ACHN (cell line): ENCODE results near the gene CYP46A1.

Experiments used
- DNase-seq: peaks from one replicate; pipeline ENCODE4 v3.0.0-alpha.2; 2015
- in situ Hi-C: cut with HindIII; loops from 2 replicates; pipeline ENCODE4 v1.10.0; 2017; ENCODE audit warnings: low sequenced_read_pairs, low pct_ligation_motif_present, low pct_unique_long_range_greater_than_20kb

The CYP46A1 gene

DNA sequence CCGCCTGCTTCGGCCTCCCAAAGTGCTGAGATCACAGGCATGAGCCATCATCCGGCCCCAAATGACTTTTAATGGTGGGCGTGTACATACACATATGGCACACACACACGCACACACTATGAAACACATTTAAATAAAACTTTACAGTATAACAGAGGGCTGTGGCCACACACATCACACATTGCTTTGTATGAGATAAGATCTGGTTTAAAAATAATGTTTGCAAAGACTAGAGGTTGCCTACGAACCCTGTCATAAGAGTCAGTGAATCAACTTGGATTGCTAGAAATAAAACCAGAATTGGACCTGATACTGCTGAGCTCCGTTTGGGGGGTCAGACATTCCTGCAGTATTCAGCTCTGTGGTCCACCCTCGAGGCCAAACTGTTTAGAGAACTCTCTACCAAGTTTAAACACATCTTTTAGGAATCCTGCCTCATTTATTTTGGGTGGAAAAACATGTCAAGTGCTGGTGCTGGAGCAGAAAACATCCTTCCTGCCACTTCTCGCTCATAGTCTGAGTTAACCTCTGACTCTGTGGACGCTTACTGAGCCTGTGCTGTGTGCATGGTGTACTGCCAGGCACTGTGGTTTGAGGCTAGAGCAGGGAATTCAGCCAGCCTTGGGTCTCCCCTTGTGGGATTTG lies 61.3 kb downstream of the CYP46A1 start:
- in situ Hi-C loops: no loop called here
- no peak for DNase-seq

DNA sequence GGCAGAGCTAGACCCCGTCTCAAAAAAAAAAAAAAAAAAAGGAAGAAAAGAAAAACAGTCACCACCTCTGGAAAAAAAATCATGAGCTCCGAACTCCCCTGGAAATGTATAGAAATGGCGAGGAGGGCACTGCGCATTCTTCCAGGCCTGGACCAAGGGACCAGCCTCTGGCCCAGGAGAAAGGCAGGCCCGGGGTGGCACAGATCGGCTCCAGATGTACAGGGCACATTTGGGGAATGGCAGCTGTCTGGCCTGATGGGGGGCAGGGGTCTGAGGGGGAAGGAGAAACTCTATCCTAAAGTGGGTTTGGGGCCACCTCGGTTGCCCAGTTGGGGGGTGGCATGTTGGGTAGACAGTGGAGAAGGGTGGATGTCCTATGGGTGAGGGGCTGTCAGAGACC lies 63.1 kb downstream of the CYP46A1 start:
- in situ Hi-C loops: no loop called here
- DNase-seq: no peak

DNA sequence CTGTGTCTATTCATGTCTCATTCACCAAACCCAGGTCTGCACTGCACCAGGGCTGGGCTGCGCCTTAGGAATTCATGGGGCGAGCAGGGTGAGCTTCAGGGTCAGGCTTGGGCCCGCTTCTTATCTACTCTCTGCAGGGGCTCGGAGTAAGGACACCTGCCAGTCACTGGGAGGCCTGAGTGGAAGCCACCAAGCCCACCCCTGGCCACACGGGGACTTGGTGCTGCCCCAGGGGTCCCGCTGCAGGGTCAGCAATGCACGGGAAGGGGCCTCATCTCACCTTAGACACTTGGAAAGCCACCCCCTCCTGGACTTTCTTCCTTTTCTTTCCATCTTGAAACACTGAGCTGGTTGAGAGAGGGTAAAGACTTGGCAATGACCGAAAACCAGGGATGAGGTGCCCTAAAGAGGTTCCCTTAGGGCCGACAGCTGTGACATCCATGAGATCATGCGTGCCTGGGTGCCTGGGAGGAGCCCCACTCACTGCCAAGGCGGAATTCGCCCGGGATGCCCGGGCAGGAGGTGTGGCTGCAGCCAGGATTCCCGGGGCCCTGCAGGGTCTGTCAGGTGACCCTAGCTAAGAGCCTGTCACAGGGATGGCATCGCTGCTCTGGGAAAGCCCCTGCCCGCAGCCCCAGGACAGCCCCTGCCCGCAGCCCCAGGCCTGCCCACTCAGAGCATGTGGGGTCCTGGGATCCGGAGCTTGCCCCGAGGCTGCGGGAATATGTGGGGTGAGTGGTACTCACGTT lies 63.7 kb downstream of the CYP46A1 start:
- no peak for DNase-seq
- in situ Hi-C loops: no loop called here

DNA sequence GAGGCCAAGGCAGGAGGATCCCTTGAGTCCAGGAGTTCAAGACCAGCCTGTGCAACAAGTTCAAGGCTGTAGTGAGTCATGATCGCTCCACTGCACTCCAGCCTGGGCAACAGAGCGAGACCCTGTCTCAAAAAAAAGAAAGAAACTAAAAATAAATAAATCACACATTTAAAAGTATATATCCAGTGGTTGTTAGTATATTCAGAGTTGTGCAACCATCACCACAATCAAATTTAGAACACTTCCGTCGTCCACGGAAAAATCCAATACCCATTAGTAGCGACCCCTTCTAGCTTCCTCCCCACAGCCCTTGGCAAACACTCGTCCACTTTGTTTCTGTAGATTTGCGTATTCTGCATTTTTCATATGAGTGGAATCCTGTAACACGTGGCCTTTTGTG lies 64.4 kb downstream of the CYP46A1 start:
- no peak for DNase-seq
- in situ Hi-C loops: no loop called here

DNA sequence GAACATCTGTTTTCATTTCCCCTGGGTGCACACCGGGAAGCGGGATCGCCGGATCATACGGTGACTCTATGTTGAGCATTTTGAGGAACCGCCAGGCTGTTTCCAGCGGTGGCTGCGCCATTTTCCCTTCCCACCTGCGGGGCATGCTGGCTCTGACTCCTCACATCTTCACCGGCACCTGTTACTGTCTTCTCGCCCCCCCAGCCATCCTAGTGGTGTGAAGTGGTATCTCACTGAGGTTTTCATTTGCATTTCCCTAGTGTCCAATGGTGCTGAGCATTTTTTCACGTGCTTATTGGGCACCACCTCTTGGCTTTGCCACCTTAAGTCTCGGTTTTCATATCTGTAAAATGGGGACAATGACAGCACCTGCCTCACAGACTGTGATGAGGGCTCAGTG lies 65.0 kb downstream of the CYP46A1 start:
- in situ Hi-C loops: no loop called here
- no peak for DNase-seq

DNA sequence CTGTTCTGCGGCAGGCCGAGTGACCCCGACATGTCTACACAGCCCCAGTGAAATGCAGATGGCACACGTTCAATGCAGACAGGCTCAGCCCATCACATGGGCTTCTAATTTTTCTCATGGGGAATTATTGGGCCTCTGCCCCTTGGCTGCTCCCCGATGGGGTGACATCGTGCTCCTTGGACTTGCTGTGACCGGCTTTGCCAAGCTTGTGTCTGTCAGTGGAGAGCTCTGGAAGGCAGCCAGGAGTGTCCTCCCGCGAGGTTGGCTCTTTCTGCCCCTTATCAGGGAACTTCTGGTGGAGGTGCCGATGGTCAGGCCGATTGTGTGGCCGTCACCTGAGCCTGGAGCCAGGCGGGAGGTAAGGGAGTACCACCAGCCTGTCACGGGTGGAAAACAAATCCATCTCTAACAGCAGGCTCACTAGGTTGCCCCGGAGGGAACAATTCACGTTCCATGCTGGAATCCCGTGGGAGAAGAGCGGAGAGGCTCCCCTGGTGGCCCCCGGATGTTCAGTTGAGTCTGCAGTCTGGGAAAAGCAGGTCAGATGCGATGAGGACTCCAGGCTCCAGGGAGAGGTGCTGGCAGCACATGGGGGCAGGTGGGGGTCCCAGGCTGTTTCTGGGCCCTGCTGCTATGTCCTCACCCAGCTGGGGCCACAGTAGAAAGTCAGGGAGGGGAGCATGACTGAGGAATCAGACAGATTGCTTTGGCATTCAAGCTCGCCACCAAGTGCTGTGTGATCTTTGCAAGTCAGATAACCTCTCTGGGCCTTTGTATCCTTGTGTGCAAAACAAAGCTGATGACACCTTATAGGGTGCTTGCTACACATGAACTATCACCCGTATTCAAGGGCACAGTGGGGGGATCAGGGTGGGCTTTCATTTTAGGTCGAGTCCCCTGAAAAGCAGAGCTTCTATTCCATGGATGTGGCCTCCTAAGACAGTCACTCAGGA lies 65.9 kb downstream of the CYP46A1 start:
- DNase-seq: no peak
- in situ Hi-C loops: no loop called here

DNA sequence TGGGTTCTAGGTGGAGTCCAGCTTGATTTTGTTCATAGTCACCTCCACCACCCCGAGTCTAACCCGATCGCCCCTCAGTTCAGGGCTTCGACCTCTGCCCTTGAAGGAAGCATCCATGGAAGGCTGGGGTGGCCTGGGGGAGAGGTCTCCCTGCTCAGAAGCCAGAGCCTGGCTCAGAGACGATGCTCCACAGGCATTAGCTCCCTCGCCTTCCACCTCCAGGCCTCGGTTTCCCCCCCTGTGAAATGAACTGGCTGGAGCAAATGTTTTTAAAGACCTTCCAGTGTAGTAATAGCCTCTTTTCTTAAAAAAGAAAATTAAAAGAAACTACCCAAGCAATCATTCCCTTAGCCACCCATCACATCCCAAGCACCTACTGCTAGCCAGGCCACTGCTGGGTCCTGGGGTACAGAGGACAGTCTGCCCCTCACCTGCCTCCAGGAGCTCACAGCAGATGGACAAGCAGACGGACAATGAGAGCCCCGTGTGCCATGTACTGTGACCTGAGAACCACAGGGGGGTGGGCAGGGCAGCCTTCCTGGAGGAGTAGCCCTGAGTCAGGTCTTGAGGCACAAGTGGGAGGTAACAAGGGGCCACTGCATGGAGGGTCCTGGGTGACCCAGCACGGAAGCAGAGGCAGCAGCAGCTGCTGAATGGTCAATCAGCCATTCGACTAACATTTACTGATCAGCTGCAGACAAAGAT lies 66.8 kb downstream of the CYP46A1 start:
- DNase-seq: no peak
- in situ Hi-C loops: no loop called here

DNA sequence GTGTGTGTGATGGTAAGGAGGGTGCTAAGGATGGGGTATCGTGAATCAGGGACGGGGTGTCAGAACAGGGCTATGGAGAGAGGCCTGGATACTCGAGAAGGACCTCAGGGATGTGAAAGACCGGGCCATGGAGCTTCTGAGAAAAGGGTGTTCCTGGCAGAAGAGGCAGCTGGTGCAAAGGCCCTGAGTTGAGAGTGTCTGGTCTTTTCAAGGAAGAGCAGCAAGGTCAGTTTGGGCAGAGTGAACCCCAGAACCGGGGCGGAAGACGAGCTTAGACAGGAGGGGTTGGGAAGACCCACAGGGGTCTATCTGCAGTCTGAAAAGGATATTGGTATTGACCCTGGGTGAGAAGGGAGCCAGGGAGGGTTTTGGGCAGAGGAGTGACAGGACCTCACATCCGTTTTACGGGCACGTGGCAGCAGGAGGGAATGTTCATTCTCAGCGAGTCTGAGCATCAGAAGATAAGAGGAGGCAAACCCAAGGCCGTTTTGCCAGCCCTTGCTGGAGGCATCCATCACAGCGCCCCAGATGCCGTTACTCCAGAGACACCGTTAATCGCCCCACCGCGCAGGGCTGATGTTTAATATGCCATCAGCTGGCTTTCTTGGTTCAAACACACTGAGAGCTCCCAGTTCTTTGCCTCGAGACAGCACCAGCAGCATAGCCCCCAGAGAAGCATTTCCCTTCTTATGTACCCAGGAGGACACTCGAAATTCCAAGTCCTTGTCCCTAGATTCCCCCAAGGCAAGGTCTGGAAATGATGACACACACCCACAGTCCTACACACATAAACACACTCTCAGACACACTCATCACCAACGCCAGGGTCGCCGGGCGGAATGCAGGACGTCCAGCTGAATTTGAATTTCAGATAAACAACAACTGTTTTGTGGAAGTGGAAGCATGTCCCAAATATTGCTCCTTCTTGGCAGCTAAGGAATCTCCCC lies 67.7 kb downstream of the CYP46A1 start:
- in situ Hi-C loops: no loop called here

DNA sequence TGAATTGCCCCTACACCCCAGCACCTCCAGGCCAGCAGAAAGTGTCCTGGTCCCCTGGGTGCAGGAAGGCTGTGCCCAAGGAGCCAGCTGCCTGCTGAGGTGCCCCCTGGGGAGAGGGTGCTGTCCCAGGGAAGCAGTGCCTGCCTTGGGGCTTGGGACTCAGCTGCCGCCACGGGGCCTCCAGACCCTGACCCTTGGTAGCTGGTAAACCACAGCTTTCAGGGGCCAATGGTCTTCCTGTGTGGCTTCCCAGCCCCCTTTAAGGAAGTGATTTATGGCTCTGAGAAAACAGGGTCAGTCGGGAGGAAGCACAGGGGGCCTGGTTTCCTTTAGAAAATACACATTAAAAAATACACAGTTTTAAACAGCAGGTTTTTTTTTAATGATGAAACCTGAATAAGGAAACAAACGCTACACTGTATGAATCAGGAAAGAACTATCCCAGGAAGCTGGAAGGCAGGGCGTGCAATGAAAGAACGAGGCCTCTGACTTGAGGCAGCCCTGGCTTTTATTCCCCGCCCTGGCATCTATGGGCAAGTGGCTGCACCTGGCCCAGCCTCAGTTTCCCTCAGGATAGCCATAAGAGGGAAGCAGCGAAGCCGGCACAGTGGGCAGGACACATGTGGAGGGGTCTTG lies 68.5 kb downstream of the CYP46A1 start:
- DNase-seq: peak; percentile 44

More for the DNA sequence above, 67.7 kb downstream of the CYP46A1 start:
- DNase-seq: no peak

DNA sequence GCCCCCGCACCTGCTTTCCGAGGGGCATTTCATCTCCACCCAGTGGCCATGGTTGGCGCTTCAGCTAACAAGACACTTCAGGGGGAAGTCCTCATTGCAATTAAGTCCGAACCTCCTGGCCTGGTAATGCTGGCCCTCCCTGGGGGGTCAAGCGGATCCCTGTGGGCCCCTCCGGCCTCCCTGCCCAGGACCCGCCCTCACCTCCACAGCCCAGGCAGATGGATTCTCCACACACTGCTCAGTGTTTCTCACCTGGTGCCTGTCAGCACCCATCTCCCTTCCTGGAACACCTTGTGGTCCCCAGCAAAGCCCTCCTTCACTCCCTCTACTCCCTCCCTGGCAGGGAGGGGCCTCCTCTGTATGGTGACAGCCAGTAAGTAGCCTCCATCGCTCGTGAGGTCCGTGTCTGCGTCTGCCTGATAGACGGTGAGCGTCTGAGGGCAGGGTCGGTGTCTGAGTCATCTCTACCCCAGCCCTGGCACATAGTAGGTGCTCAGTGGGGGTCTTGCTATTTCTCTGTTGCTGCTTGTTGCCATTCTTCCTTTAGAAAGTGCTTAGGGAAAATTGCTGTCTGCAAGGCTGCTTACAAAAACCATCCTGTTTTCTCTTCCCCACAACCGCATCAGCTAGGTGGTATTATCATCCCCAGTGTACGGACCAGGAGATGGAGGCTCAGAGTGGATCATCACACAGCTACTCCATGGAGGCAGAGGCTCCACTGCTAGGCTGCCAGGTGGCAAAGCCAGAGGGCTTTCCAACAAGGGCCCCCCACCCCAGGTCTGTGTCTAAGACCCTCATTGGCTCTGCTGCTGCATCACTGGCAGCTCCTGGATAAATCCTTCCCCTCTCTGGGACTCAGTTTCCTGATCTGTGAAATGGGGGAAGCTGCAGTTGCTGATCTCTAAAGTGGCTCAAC lies 69.4 kb downstream of the CYP46A1 start:
- no peak for DNase-seq
- in situ Hi-C loops: no loop called here

More for the DNA sequence above, 68.5 kb downstream of the CYP46A1 start:
- in situ Hi-C loops: no loop called here

DNA sequence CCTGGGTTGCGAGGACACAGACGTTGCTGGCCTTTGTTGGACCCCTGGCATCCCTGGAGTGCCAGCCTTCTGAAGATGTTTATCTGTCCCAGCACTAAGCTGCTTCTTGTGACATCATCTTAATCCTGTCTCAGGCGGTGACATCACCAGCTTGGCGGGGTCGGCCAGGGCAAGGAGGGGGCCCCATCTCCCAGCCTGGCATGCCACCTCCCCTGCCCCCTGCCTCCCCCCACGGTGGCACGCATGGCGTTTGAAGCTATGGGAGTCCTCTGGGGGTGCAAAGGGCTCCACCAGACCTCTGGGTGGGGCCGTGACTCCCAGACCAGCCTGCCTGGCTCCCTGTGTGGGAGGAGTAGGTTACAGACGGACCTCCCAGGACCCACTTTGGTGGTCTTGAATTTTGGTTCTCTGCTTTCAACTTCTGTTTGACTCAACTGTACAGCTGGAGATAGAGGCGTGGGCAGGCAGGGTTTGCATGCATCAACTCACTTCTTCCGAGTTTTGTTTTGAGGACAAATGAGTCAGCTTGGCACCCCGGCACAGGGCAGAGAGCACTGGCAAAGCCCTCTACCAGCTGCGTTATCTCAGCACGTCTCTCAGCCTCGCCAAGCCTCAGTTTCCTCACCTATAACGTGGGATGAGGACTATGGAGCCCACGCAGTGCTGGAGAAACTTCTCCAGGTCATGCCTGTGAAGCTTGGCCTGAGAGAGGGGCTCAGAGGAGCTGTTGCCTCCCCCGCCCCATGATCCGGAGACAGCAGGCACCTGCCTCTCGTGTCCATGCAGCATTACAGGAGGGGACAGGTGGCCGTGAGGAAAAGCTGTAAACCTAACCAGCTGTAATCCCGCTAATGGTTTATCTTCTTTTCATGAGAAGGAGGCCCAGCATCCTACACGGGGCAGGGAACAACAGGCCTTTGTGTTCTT lies 70.3 kb downstream of the CYP46A1 start:
- in situ Hi-C loops: no loop called here
- DNase-seq: peak; percentile 51

DNA sequence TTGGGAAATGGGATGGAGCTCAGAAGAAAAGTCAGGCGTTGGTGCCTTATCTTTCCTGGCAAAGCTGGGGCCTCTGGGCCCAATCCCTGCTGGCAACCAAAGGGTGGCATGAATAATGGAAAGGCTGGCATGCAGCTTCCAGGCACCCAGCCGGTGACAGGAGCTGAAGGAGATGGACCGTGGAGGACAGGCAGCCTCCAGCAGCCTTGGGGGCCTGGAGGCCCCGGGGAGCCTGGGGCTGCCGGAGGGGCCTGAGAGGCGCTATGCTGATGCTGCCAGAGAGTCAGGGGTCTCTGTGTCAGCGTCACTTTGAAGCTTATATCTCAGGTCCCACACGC lies 70.9 kb downstream of the CYP46A1 start:
- DNase-seq: peak; percentile 50
- in situ Hi-C loops: no loop called here

DNA sequence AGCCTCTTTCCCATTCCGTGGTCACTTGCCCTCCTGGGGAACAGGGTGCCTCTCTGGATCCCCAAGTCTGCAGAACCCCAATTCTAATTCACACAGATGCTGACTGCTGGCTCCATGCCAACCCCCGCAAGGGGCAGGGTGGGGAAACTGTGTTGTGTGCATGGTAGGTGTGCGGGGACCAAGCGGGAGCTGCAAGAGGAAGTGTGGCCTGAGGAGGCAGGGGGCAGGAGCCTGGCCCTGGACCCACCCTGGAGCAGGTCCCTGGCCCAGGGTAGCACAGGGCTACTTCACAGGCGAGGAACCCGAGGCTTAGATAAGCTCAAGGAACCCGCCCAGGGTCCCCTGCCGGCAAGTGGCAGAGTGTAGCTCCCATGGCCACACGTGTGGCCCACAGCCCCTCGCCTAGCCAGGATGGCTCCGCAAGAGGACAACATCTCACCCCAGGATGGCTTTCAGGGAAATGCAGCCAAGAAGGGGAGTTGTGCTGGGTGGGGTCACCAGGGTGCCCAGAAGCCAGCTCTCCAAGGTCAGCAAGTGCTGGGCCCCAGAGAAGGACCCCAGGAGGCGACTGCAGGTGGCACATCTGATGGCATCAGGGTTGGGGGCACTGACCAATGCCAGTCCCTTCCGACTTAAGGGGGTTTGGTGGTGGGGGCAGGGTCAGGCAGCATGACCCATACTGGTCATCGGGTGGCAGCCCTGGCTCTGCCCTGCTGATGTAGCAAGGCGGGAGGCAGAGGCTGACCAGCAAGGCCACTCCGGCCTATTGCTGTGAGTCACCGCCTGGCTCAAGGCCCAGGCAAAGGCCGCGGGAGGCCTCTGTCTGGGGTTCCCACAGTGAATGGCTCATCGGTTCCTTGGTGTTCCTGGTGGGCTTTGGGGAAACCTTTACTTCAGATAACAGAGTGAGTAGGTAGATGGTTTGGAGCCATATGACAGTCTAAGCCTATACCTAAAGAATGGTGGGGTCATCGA lies 71.8 kb downstream of the CYP46A1 start:
- in situ Hi-C loops: no loop called here
- DNase-seq: peak; percentile 92

DNA sequence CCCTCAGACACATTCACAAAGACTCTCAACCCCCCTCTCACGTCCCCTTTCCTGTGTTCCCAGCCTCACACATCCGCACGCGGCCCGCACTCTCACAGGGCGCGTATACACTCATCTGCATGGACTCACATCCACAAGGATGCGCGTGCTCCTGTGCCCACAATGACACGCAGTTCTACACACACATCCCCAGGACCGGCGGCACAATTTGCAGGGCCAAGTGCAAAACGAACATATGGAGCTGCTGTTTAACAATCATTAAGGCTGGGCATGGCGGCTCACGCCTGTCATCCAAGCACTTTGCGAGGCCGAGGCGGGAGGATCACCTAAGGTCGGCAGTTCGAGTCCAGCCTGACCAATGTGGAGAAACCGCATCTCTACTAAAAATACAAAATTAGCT lies 72.7 kb downstream of the CYP46A1 start:
- in situ Hi-C loops: no loop called here
- no peak for DNase-seq
